ENCODE data around the gene AXIN2.

DNA sequence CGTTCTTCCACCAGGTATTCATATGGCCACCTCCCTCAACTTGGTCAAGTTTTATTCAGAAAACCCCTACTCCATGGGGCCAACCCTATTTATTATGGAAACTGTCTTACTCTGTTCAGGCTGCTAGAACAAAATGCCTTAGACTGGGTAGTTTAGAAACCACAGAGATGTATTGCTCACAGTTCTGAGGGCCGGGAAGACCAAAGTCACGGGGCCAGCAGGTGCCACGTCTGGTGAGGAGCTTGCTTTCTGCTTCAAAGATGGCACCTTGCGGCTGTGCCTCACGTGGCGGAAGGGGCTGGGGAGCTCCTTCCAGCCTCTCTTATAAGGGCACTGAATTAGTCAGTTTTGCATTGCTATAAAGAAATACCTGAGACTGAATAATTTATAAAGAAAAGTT, 74.3 kb downstream of the AXIN2 start:
- TF ChIP-seq, protein P1, sequence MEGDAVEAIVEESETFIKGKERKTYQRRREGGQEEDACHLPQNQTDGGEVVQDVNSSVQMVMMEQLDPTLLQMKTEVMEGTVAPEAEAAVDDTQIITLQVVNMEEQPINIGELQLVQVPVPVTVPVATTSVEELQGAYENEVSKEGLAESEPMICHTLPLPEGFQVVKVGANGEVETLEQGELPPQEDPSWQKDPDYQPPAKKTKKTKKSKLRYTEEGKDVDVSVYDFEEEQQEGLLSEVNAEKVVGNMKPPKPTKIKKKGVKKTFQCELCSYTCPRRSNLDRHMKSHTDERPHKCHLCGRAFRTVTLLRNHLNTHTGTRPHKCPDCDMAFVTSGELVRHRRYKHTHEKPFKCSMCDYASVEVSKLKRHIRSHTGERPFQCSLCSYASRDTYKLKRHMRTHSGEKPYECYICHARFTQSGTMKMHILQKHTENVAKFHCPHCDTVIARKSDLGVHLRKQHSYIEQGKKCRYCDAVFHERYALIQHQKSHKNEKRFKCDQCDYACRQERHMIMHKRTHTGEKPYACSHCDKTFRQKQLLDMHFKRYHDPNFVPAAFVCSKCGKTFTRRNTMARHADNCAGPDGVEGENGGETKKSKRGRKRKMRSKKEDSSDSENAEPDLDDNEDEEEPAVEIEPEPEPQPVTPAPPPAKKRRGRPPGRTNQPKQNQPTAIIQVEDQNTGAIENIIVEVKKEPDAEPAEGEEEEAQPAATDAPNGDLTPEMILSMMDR (conservative IDR thresholded peaks at IDR 0.05; ENCODE audit: low read length) = no peak
- TF ChIP-seq EZH2phosphoT487 (IDR thresholded peaks at IDR 0.05; ENCODE audit: borderline replicate concordance) = no peak
